ENCODE results near the gene CDK4. TPM values are rescaled to one million over a fixed set of nuclear protein-coding genes. Genes with fewer than 3 reads are reported as not detected.

Gene CDK4
- total RNA-seq, 1 experiment from 2014 or later = 210 TPM

GRCh38 chr12:57744194-57744776 lies 7.8 kb downstream of the CDK4 start:
- no peaks in the 10 kb centered on the region; the same call in 1 of the 2 replicates for H3K36me3 ChIP-seq (ENCODE audit: control insufficient read depth, insufficient read depth, low read length)
- peak overlapping the region; percentile 64 for H3K4me3 ChIP-seq (ENCODE audit: low read depth, low read length)
- CTCF ChIA-PET = interaction anchor here (0.7 to 1.5 kb wide), 5 partner anchors 8 to 161 kb away, joined by 3 to 10 read pairs (median 4); no protein-coding TSS in a partner anchor
- peaks cover 54% of the 10 kb centered on the region for H3K36me3 Mint-ChIP-seq (ENCODE audit: insufficient read depth, unreplicated experiment)
- H3K4me3 Mint-ChIP-seq (ENCODE audit: unreplicated experiment) = peak overlapping the region; percentile 96
- no peaks in the 10 kb centered on the region for H3K27me3 ChIP-seq (replicated peaks; ENCODE audit: control insufficient read depth, insufficient read depth, low read length)
- intact Hi-C loops (cut with micrococcal nuclease; ENCODE audit: unreplicated experiment) = no loop called here
- H3K4me1 ChIP-seq = peaks cover 10% of the 10 kb centered on the region
- peak; percentile 82 to 84 for DNase-seq
- BruUV-seq (replicated peaks) = TSS peak; percentile 20
- no peak for TF ChIP-seq CTCF (IDR thresholded peaks at IDR 0.05; ENCODE audit: insufficient read depth in 1 of 2, low read depth in 1 of 2, low read length in 1 of 2, severe bottlenecking in 1 of 2, unreplicated experiment in 1 of 2)
- H3K4me1 Mint-ChIP-seq (ENCODE audit: low read depth, unreplicated experiment) = peaks cover 19% of the 10 kb centered on the region
- peak overlapping the region; percentile 98 for H3K27ac Mint-ChIP-seq (ENCODE audit: unreplicated experiment)
- H3K27me3 Mint-ChIP-seq (ENCODE audit: insufficient read depth, unreplicated experiment) = peaks cover 9% of the 10 kb centered on the region
- POLR2A ChIA-PET = interaction anchor here (0.6 to 1.2 kb wide), 6 partner anchors 9 to 163 kb away, joined by 3 to 5 read pairs (median 4); partner anchors contain the start of genes EEF1AKMT3 and METTL1
- H3K9me3 ChIP-seq = no peaks in the 10 kb centered on the region
- no peaks in the 10 kb centered on the region for H3K9me3 Mint-ChIP-seq (ENCODE audit: unreplicated experiment)

- no peaks in the 10 kb centered on the region for H3K27me3 ChIP-seq (replicated peaks; ENCODE audit: control insufficient read depth, insufficient read depth, low read length)
- Mint-ChIP-seq H3K4me3 (ENCODE audit: unreplicated experiment) (peak overlapping the region; percentile 96), H3K4me1 (ENCODE audit: low read depth, unreplicated experiment) (peaks cover 19% of the 10 kb centered on the region), H3K9me3 (ENCODE audit: unreplicated experiment) (no peaks in the 10 kb centered on the region), H3K27me3 (ENCODE audit: insufficient read depth, unreplicated experiment) (peaks cover 14% of the 10 kb centered on the region), H3K27ac (ENCODE audit: unreplicated experiment) (peak overlapping the region; percentile 98), H3K36me3 (ENCODE audit: insufficient read depth, unreplicated experiment) (peaks cover 49% of the 10 kb centered on the region)
- peak overlapping the region; percentile 64 for H3K4me3 ChIP-seq (ENCODE audit: low read depth, low read length)
- DNase-seq = no peak
- no TSS peak for BruUV-seq (replicated peaks)
- no peaks in the 10 kb centered on the region; the same call in 1 of the 2 replicates for H3K36me3 ChIP-seq (ENCODE audit: control insufficient read depth, insufficient read depth, low read length)
- intact Hi-C loops (cut with micrococcal nuclease; ENCODE audit: unreplicated experiment) = no loop called here
- POLR2A ChIA-PET = interaction anchor here (0.6 to 0.8 kb wide), 2 partner anchors 8 to 114 kb away, joined by 3 to 5 read pairs; no protein-coding TSS in a partner anchor
- H3K4me1 ChIP-seq = peaks cover 10% of the 10 kb centered on the region
- CTCF ChIA-PET = interaction anchor here (1.5 kb wide), 2 partner anchors 16 to 18 kb away, joined by 9 to 10 read pairs; no protein-coding TSS in a partner anchor
- no peak for TF ChIP-seq CTCF (IDR thresholded peaks at IDR 0.05; ENCODE audit: insufficient read depth in 1 of 2, low read depth in 1 of 2, low read length in 1 of 2, severe bottlenecking in 1 of 2, unreplicated experiment in 1 of 2)
- H3K9me3 ChIP-seq = no peaks in the 10 kb centered on the region
Observed at GRCh38 chr12:57743769-57744168, 8.3 kb downstream of the CDK4 start.

GRCh38 chr12:57741844-57742738 lies 10.0 kb downstream of the CDK4 start:
- Mint-ChIP-seq H3K4me1 (ENCODE audit: low read depth, unreplicated experiment) (peaks cover 19% of the 10 kb centered on the region), H3K9me3 (ENCODE audit: unreplicated experiment) (no peaks in the 10 kb centered on the region), H3K4me3 (ENCODE audit: unreplicated experiment) (no peak overlapping the region), H3K27ac (ENCODE audit: unreplicated experiment) (no peak overlapping the region), H3K36me3 (ENCODE audit: insufficient read depth, unreplicated experiment) (peaks cover 32% of the 10 kb centered on the region), H3K27me3 (ENCODE audit: insufficient read depth, unreplicated experiment) (peaks cover 14% of the 10 kb centered on the region)
- POLR2A ChIA-PET = no interaction called here
- peak in 1 of 2 experiments; percentile 33 for DNase-seq
- Histone ChIP-seq H3K4me1 (peaks cover 14% of the 10 kb centered on the region), H3K9me3 (no peaks in the 10 kb centered on the region), H3K27me3 (replicated peaks; ENCODE audit: control insufficient read depth, insufficient read depth, low read length) (peaks cover 2% of the 10 kb centered on the region), H3K36me3 (ENCODE audit: control insufficient read depth, insufficient read depth, low read length) (no peaks in the 10 kb centered on the region), H3K4me3 (ENCODE audit: low read depth, low read length) (no peak overlapping the region)
- BruUV-seq (replicated peaks) = no TSS peak
- peak in 1 of 2 experiments; percentile 26 for TF ChIP-seq CTCF (IDR thresholded peaks at IDR 0.05; ENCODE audit: insufficient read depth in 1 of 2, low read depth in 1 of 2, low read length in 1 of 2, severe bottlenecking in 1 of 2, unreplicated experiment in 1 of 2)
- CTCF ChIA-PET = interaction anchor here (0.8 to 1.4 kb wide), 2 partner anchors 16 to 159 kb away, joined by 3 to 4 read pairs; no protein-coding TSS in a partner anchor
- intact Hi-C loops (cut with micrococcal nuclease; ENCODE audit: unreplicated experiment) = no loop called here
